Central memory CD8-positive, alpha-beta T cell (primary cell): ENCODE results near the gene ERMARD.

Source experiments
- ATAC-seq: fragments of 150-1000 bp; cut with Tn5 transposase; replicated peaks from 2 replicates; pipeline ENCODE4 v1.10.0; 2022; ENCODE audit warnings: mild to moderate bottlenecking, moderate FRiP score, moderate number of reproducible peaks; ENCODE audit not compliant: poor library complexity, severe bottlenecking; ENCODE audit errors: extremely low read depth
- DNase-seq, 2 donors: peaks; one replicate each; pipeline ENCODE4 v3.0.0; 2021; ENCODE audit warnings: low spot score in 2 of 2
- H3K27ac Mint-ChIP-seq: one replicate; pipeline ENCODE4 v1.8.0; 2022; ENCODE audit warnings: low read depth, mild to moderate bottlenecking, moderate library complexity, mixed read lengths
- H3K27me3 Mint-ChIP-seq: one replicate; pipeline ENCODE4 v1.8.0; 2022; ENCODE audit warnings: mixed read lengths
- H3K36me3 Mint-ChIP-seq: one replicate; pipeline ENCODE4 v1.8.0; 2022; ENCODE audit warnings: mild to moderate bottlenecking, moderate library complexity, mixed read lengths; ENCODE audit not compliant: insufficient read depth
- H3K4me1 Mint-ChIP-seq: one replicate; pipeline ENCODE4 v1.8.0; 2022; ENCODE audit warnings: mixed read lengths
- H3K4me3 Mint-ChIP-seq: one replicate; pipeline ENCODE4 v1.8.0; 2022; ENCODE audit warnings: mild to moderate bottlenecking, moderate library complexity, mixed read lengths
- H3K9me3 Mint-ChIP-seq: one replicate; pipeline ENCODE4 v1.8.0; 2022; ENCODE audit warnings: mixed read lengths

ERMARD gene

GRCh38 chr6:169779896-169780295 is 28.5 kb downstream of the ERMARD start:
- H3K27me3 Mint-ChIP-seq: no peaks in the 10 kb centered on the region

GRCh38 chr6:169780571-169781091 is 29.2 kb downstream of the ERMARD start:
- peaks cover 11% of the 10 kb centered on the region for H3K36me3 Mint-ChIP-seq
- ATAC-seq: no peak

More at GRCh38 chr6:169779896-169780295, 28.5 kb downstream of the ERMARD start:
- Mint-ChIP-seq H3K9me3 (no peaks in the 10 kb centered on the region), H3K4me3 (no peak overlapping the region), H3K4me1 (no peaks in the 10 kb centered on the region), H3K27ac (no peak overlapping the region), H3K36me3 (peaks cover 14% of the 10 kb centered on the region)
- no peak for ATAC-seq
- DNase-seq: no peak

GRCh38 chr6:169782966-169783365 is 31.5 kb downstream of the ERMARD start:
- no peak for DNase-seq
- Mint-ChIP-seq H3K9me3 (no peaks in the 10 kb centered on the region), H3K27me3 (no peaks in the 10 kb centered on the region), H3K27ac (no peak overlapping the region), H3K36me3 (peaks cover 11% of the 10 kb centered on the region), H3K4me3 (no peak overlapping the region), H3K4me1 (no peaks in the 10 kb centered on the region)
- ATAC-seq: no peak

More at GRCh38 chr6:169780571-169781091, 29.2 kb downstream of the ERMARD start:
- DNase-seq: no peak
- no peak overlapping the region for H3K4me3 Mint-ChIP-seq
- no peaks in the 10 kb centered on the region for H3K4me1 Mint-ChIP-seq
- no peak overlapping the region for H3K27ac Mint-ChIP-seq
- no peaks in the 10 kb centered on the region for H3K9me3 Mint-ChIP-seq
- H3K27me3 Mint-ChIP-seq: no peaks in the 10 kb centered on the region

GRCh38 chr6:169783401-169783800 is 32.0 kb downstream of the ERMARD start:
- no peaks in the 10 kb centered on the region for H3K9me3 Mint-ChIP-seq

GRCh38 chr6:169783971-169784820 is 32.8 kb downstream of the ERMARD start:
- Mint-ChIP-seq H3K36me3 (peaks cover 9% of the 10 kb centered on the region), H3K9me3 (no peaks in the 10 kb centered on the region), H3K4me3 (no peak overlapping the region), H3K4me1 (no peaks in the 10 kb centered on the region), H3K27me3 (no peaks in the 10 kb centered on the region), H3K27ac (no peak overlapping the region)
- no peak for ATAC-seq
- no peak for DNase-seq

More at GRCh38 chr6:169783401-169783800, 32.0 kb downstream of the ERMARD start:
- Mint-ChIP-seq H3K36me3 (peaks cover 11% of the 10 kb centered on the region), H3K4me3 (no peak overlapping the region), H3K4me1 (no peaks in the 10 kb centered on the region), H3K27ac (no peak overlapping the region), H3K27me3 (no peaks in the 10 kb centered on the region)
- no peak for ATAC-seq
- DNase-seq: no peak

- Mint-ChIP-seq H3K27ac (no peak overlapping the region), H3K9me3 (no peaks in the 10 kb centered on the region), H3K4me3 (no peak overlapping the region), H3K36me3 (peaks cover 9% of the 10 kb centered on the region), H3K4me1 (peaks cover 3% of the 10 kb centered on the region), H3K27me3 (no peaks in the 10 kb centered on the region)
- no peak for ATAC-seq
- DNase-seq: no peak
Observed at GRCh38 chr6:169784821-169785340, 33.5 kb downstream of the ERMARD start.

GRCh38 chr6:169785566-169785965 is 34.1 kb downstream of the ERMARD start:
- H3K36me3 Mint-ChIP-seq: peaks cover 9% of the 10 kb centered on the region
- ATAC-seq: no peak
- H3K4me3 Mint-ChIP-seq: no peak overlapping the region
- no peaks in the 10 kb centered on the region for H3K27me3 Mint-ChIP-seq
- H3K27ac Mint-ChIP-seq: no peak overlapping the region
- H3K9me3 Mint-ChIP-seq: no peaks in the 10 kb centered on the region
- peaks cover 10% of the 10 kb centered on the region for H3K4me1 Mint-ChIP-seq
- DNase-seq: no peak

GRCh38 chr6:169786349-169786748 is 34.9 kb downstream of the ERMARD start:
- H3K27ac Mint-ChIP-seq: no peak overlapping the region
- no peak overlapping the region for H3K4me3 Mint-ChIP-seq
- H3K9me3 Mint-ChIP-seq: no peaks in the 10 kb centered on the region
- H3K4me1 Mint-ChIP-seq: peaks cover 16% of the 10 kb centered on the region
- no peak for ATAC-seq
- H3K36me3 Mint-ChIP-seq: peaks cover 8% of the 10 kb centered on the region
- DNase-seq: no peak
- H3K27me3 Mint-ChIP-seq: peaks cover 6% of the 10 kb centered on the region

GRCh38 chr6:169787797-169788196 is 36.4 kb downstream of the ERMARD start:
- H3K27me3 Mint-ChIP-seq: peaks cover 20% of the 10 kb centered on the region
- no peak overlapping the region for H3K4me3 Mint-ChIP-seq
- DNase-seq (no peak), ATAC-seq (no peak)
- peaks cover 6% of the 10 kb centered on the region for H3K36me3 Mint-ChIP-seq
- peaks cover 19% of the 10 kb centered on the region for H3K4me1 Mint-ChIP-seq
- no peaks in the 10 kb centered on the region for H3K9me3 Mint-ChIP-seq
- no peak overlapping the region for H3K27ac Mint-ChIP-seq

- ATAC-seq (no peak), DNase-seq (no peak)
- peak overlapping the region; percentile 79 for H3K4me3 Mint-ChIP-seq
- peaks cover 19% of the 10 kb centered on the region for H3K4me1 Mint-ChIP-seq
- H3K27ac Mint-ChIP-seq: no peak overlapping the region
- H3K9me3 Mint-ChIP-seq: no peaks in the 10 kb centered on the region
- H3K36me3 Mint-ChIP-seq: peaks cover 4% of the 10 kb centered on the region
- peaks cover 30% of the 10 kb centered on the region for H3K27me3 Mint-ChIP-seq
Observed at GRCh38 chr6:169788809-169789145, 37.4 kb downstream of the ERMARD start.

GRCh38 chr6:169789146-169789943 is 37.9 kb downstream of the ERMARD start:
- peaks cover 36% of the 10 kb centered on the region for H3K27me3 Mint-ChIP-seq
- DNase-seq: no peak
- H3K36me3 Mint-ChIP-seq: peaks cover 4% of the 10 kb centered on the region

More at GRCh38 chr6:169789146-169789943, 37.9 kb downstream of the ERMARD start:
- peak overlapping the region; percentile 79 for H3K4me3 Mint-ChIP-seq
- no peak for ATAC-seq
- H3K9me3 Mint-ChIP-seq: no peaks in the 10 kb centered on the region
- H3K27ac Mint-ChIP-seq: no peak overlapping the region
- H3K4me1 Mint-ChIP-seq: peaks cover 19% of the 10 kb centered on the region
